LHCN-M2 (cell line): ENCODE measurements around the gene UBN1. TPM values are rescaled to one million over a fixed set of nuclear protein-coding genes. Genes with fewer than 3 reads are reported as not detected.
"Not testable (repeated sequence)": the region's sequence is repeated elsewhere in the genome, so short reads cannot be mapped to it uniquely, and the experiment has no call there.

Source experiments
- DNase-seq: peaks from one replicate; pipeline ENCODE4 v3.0.0-alpha.2; 2012; ENCODE audit warnings: low read depth
- total RNA-seq: library from RNA; depleted of rRNA; stranded (reverse); fragments of >200 nt; gene quantifications from 2 replicates; pipeline ENCODE4 v1.2.3, GENCODE V29; 2014

The UBN1 gene
- total RNA-seq, 1 experiment from 2014 or later, result 27.6 TPM

GRCh38 chr16:4883501-4883900 is 36.2 kb downstream of the UBN1 start:
- DNase-seq, result no peak

- no peak for DNase-seq
These were observed 36.9 kb downstream of the UBN1 start for GRCh38 chr16:4884209-4884608.

GRCh38 chr16:4884972-4885874 is 37.9 kb downstream of the UBN1 start:
- DNase-seq, result no peak

GRCh38 chr16:4886151-4886550 is 38.9 kb downstream of the UBN1 start:
- DNase-seq, result no peak

- DNase-seq, result no peak
These were observed 41.3 kb downstream of the UBN1 start for GRCh38 chr16:4888428-4889135.

- DNase-seq, result no peak
These were observed 42.7 kb downstream of the UBN1 start for GRCh38 chr16:4890026-4890425.

- no peak for DNase-seq
These were observed 43.4 kb downstream of the UBN1 start for GRCh38 chr16:4890686-4891085.

- no peak for DNase-seq
These were observed 44.0 kb downstream of the UBN1 start for GRCh38 chr16:4891097-4891885.

- no peak for DNase-seq
These were observed 44.6 kb downstream of the UBN1 start for GRCh38 chr16:4891886-4892216.

GRCh38 chr16:4892361-4893102 is 45.3 kb downstream of the UBN1 start:
- no peak for DNase-seq

- DNase-seq, result no peak
These were observed 46.0 kb downstream of the UBN1 start for GRCh38 chr16:4893103-4893862.

GRCh38 chr16:4894276-4895150 is 47.2 kb downstream of the UBN1 start:
- DNase-seq, result peak; percentile 10

- DNase-seq, result no peak
These were observed 48.1 kb downstream of the UBN1 start for GRCh38 chr16:4895366-4895765.

- not testable (repeated sequence) for DNase-seq
These were observed 49.5 kb downstream of the UBN1 start for GRCh38 chr16:4896761-4897160.

GRCh38 chr16:4897328-4897727 is 50.0 kb downstream of the UBN1 start:
- no peak for DNase-seq

GRCh38 chr16:4898811-4899473 is 51.7 kb downstream of the UBN1 start:
- DNase-seq, result no peak

- DNase-seq, result no peak
These were observed 52.2 kb downstream of the UBN1 start for GRCh38 chr16:4899474-4899846.

- DNase-seq, result no peak
These were observed 52.8 kb downstream of the UBN1 start for GRCh38 chr16:4900036-4900435.

GRCh38 chr16:4900750-4901149 is 53.5 kb downstream of the UBN1 start:
- no peak for DNase-seq
